ENCODE data around the gene TPSB2.
"Not testable (repeated sequence)": the region's sequence is repeated elsewhere in the genome, so short reads cannot be mapped to it uniquely, and the experiment has no call there.

TPSB2 gene

DNA sequence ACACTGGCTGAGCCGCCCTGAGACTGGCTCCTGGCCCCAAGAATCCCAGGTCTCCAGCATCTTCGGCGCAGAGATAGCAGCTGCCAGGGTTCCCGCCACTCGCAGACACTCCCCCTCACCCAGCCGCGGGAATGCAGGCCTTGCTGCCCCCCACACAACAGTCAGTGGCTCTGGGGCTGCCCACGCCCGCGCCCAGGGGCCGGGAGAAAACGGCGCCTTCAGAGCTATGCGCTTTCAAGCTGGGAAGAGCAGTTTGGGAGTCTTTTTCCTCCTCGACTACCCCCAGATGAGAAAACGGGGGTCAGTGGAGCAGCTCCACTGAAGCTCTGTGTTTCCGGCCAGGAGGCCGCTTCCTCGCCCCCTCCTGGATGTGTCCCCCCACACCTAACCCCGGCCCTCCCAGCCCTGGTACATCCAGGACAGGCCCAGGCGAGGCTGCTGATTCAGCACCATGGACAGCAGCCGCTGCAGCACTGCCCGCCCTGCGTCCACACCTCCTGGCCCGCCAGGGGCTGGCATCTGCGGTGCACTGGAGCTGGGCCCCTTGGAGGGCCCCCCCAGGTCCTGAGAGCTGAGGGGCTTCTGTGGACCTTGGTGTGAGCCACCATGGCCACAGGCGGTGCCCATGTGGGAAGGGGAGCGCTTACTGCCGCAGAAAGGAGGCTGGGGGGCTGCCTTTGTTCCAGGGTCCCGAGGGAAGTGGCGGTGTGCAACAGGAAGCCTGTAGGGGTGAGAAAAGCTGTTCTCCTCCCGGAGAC lies 41.4 kb downstream of the TPSB2 start:
- no peaks in the 10 kb centered on the region for H3K4me1 Mint-ChIP-seq (ENCODE audit: low read depth)
- peaks cover 4% of the 10 kb centered on the region for H3K27me3 Mint-ChIP-seq
- H3K27ac Mint-ChIP-seq = no peak overlapping the region

DNA sequence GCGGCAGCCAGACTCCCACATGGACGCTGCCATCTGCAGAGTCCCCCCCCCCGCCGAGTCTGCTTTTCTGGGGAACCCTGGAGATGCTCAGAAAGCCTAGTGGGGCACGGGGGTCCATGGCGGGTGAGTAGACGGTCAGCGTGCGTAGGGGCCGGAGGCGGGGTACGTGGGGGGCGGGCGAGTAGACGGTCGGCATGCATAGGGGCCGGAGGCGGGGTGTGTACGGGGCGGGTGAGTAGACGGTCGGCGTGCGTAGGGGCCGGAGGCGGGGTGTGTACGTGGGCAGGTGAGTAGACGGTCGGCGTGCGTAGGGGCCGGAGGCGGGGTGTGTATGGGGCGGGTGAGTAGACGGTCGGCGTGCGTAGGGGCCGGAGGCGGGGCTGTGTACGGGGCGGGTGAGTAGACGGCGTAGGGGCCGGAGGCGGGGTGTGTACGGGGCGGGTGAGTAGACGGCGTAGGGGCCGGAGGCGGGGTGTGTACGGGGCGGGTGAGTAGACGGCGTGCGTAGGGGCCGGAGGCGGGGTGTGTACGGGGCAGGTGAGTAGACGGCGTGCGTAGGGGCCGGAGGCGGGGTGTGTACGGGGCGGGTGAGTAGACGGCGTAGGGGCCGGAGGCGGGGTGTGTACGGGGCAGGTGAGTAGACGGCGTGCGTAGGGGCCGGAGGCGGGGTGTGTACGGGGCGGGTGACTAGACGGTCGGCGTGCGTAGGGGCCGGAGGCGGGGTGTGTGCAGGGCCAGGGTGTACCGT lies 44.4 kb downstream of the TPSB2 start:
- not testable (repeated sequence) for H3K4me1 Mint-ChIP-seq (ENCODE audit: low read depth); H3K4me3 Mint-ChIP-seq; H3K9me3 Mint-ChIP-seq; H3K27me3 Mint-ChIP-seq; H3K27ac Mint-ChIP-seq; H3K36me3 Mint-ChIP-seq (ENCODE audit: low read depth)
- intact Hi-C loops (cut with micrococcal nuclease) = loop anchor here (10.0 kb wide), 1 partner anchor 481 kb away; the partner anchor contains the start of gene FBXL16

More for the DNA sequence above, 41.4 kb downstream of the TPSB2 start:
- Mint-ChIP-seq H3K4me3 (no peak overlapping the region), H3K36me3 (ENCODE audit: low read depth) (no peaks in the 10 kb centered on the region), H3K9me3 (no peaks in the 10 kb centered on the region)
- intact Hi-C loops (cut with micrococcal nuclease) = loop anchor here (10.0 kb wide), 1 partner anchor 484 kb away; the partner anchor contains the start of gene FBXL16

GRCh38 chr16:1184980-1185379 lies 45.0 kb downstream of the TPSB2 start:
- Mint-ChIP-seq H3K4me3 (no peak overlapping the region), H3K4me1 (ENCODE audit: low read depth) (no peaks in the 10 kb centered on the region), H3K9me3 (no peaks in the 10 kb centered on the region), H3K27ac (no peak overlapping the region), H3K36me3 (ENCODE audit: low read depth) (no peaks in the 10 kb centered on the region), H3K27me3 (peaks cover 4% of the 10 kb centered on the region)
- intact Hi-C loops (cut with micrococcal nuclease) = loop anchor here (10.0 kb wide), 1 partner anchor 480 kb away; the partner anchor contains the start of gene FBXL16

- H3K4me3 Mint-ChIP-seq = no peak overlapping the region
- H3K4me1 Mint-ChIP-seq (ENCODE audit: low read depth) = no peaks in the 10 kb centered on the region
- no peak overlapping the region for H3K27ac Mint-ChIP-seq
- no peaks in the 10 kb centered on the region for H3K36me3 Mint-ChIP-seq (ENCODE audit: low read depth)
- no peaks in the 10 kb centered on the region for H3K9me3 Mint-ChIP-seq
- intact Hi-C loops (cut with micrococcal nuclease) = loop anchor here (10.0 kb wide), 1 partner anchor 480 kb away; the partner anchor contains the start of gene FBXL16
- peaks cover 4% of the 10 kb centered on the region for H3K27me3 Mint-ChIP-seq
Observed at GRCh38 chr16:1184156-1184868, 45.7 kb downstream of the TPSB2 start.

DNA sequence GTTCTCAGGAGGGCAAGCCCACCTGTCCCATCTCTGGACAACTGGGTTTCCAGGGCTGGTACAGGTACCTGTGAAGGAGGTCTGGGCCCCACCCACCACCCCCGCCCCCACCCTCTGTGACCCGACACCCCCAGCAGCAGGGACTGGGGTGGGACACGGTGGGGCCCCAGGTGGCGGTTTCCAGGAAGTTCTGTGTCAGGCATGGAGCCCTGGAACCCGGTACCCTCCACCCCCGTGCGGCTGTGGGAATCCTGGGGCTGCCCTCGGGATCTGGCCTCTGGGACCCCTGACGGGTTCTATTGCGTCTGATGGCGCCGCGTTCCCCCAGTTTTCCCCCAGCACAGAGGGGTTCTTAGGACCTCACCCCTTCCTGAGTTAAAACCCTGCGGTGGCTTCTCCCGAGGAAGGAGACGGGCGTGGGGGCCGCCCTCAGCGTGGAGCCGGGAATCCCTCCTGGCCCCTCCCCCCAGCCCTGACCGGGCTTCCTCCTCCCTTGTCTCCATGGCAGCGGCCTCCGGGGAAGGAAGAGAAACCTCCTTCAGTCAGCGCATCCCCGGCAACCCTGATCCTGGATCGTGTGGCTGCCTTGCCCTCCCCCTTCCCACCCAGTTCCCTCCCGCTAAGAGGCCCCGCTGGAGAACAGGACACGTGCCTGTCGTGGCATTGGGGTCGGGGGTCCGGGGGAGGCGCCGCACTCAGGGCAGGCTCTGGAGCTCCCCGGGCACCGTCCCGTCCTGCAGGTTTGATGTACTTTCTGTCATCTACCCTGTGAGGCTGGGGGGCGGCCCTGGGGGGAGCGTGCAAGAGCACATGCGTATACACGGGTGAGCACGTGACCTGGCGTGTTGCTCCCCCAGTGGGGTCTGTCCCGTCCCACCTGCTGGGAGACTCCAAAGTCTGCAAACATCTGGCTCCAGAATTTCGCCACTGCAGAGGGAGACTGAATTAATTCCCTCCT lies 46.8 kb downstream of the TPSB2 start:
- H3K9me3 Mint-ChIP-seq = no peaks in the 10 kb centered on the region
- no peaks in the 10 kb centered on the region for H3K27me3 Mint-ChIP-seq
- no peak overlapping the region for H3K4me3 Mint-ChIP-seq
- no peaks in the 10 kb centered on the region for H3K36me3 Mint-ChIP-seq (ENCODE audit: low read depth)
- no peak overlapping the region for H3K27ac Mint-ChIP-seq
- no peaks in the 10 kb centered on the region for H3K4me1 Mint-ChIP-seq (ENCODE audit: low read depth)
- intact Hi-C loops (cut with micrococcal nuclease) = loop anchor here (10.0 kb wide), 1 partner anchor 478 kb away; the partner anchor contains the start of gene FBXL16

GRCh38 chr16:1182316-1182671 lies 47.7 kb downstream of the TPSB2 start:
- H3K36me3 Mint-ChIP-seq (ENCODE audit: low read depth) = no peaks in the 10 kb centered on the region
- H3K27me3 Mint-ChIP-seq = no peaks in the 10 kb centered on the region
- H3K9me3 Mint-ChIP-seq = no peaks in the 10 kb centered on the region
- no peak overlapping the region for H3K4me3 Mint-ChIP-seq
- H3K4me1 Mint-ChIP-seq (ENCODE audit: low read depth) = no peaks in the 10 kb centered on the region
- intact Hi-C loops (cut with micrococcal nuclease) = loop anchor here (10.0 kb wide), 1 partner anchor 477 kb away; the partner anchor contains the start of gene FBXL16
- H3K27ac Mint-ChIP-seq = no peak overlapping the region

GRCh38 chr16:1181404-1182315 lies 48.3 kb downstream of the TPSB2 start:
- no peaks in the 10 kb centered on the region for H3K9me3 Mint-ChIP-seq
- intact Hi-C loops (cut with micrococcal nuclease) = loop anchor here (10.0 kb wide), 1 partner anchor 477 kb away; the partner anchor contains the start of gene FBXL16

DNA sequence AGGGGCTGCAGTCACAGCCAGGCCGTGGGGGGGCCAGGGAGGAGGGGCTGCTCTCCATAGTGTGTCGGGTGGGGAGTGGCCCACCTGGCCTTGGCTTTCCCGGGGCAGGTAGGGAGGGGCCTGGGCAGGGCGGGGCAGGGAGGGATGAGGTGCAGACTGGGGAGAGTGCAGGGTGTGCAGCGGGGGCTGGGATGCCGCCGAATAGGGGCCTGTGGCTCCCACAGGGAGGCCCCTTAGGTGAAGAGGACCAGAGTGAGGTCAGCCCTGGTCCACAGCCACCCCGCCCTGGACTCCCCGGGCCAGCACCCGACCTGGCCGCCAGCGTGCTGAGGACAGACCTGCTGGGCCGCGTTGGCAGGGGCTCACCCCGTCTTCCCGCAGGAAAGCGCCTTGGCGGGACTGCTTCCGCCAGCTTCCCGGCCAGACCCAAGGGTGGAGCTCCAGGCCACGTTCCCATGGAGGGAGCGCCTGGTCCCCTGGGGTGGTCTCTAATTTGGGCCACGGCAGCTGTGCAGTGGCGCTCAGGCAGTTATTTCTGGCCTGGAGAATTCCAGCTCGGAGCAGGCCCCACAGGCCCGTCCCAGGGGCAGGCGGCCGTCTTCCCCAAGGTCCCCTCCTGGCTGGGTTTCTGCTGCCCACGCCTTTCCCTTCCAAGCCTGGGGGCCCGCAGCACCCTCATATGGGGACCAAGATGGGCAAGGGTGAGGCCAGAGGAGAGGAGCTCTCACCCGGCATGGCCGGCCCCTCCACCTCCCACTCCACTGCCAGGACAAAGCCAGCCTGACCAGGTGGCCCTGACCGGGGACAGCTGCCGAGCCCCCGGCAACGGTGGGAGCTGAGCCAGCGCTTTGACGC lies 49.2 kb downstream of the TPSB2 start:
- no peak overlapping the region for H3K27ac Mint-ChIP-seq
- no peaks in the 10 kb centered on the region for H3K4me1 Mint-ChIP-seq (ENCODE audit: low read depth)
- H3K27me3 Mint-ChIP-seq = no peaks in the 10 kb centered on the region
- intact Hi-C loops (cut with micrococcal nuclease) = loop anchor here (10.0 kb wide), 1 partner anchor 476 kb away; the partner anchor contains the start of gene FBXL16
- H3K9me3 Mint-ChIP-seq = no peaks in the 10 kb centered on the region
- H3K36me3 Mint-ChIP-seq (ENCODE audit: low read depth) = no peaks in the 10 kb centered on the region
- no peak overlapping the region for H3K4me3 Mint-ChIP-seq

More at GRCh38 chr16:1181404-1182315, 48.3 kb downstream of the TPSB2 start:
- H3K4me1 Mint-ChIP-seq (ENCODE audit: low read depth) = no peaks in the 10 kb centered on the region
- no peak overlapping the region for H3K4me3 Mint-ChIP-seq
- H3K27me3 Mint-ChIP-seq = no peaks in the 10 kb centered on the region
- no peaks in the 10 kb centered on the region for H3K36me3 Mint-ChIP-seq (ENCODE audit: low read depth)
- H3K27ac Mint-ChIP-seq = no peak overlapping the region

Data from dendritic cell treated with granulocyte-macrophage colony-stimulating factor and Interleukin-4, amounts not matched to agents 40 ng/mL and 50 ng/mL, for 4 days (primary cell).